Ishikawa (cell line): ENCODE data around the gene EEFSEC.

Source experiments
- CREB1 ChIP-seq: IDR thresholded peaks from 2 replicates; pipeline ENCODE4 v1.6.1; 2012; ENCODE audit warnings: low read depth
- EP300 ChIP-seq: IDR thresholded peaks from 2 replicates; pipeline ENCODE4 v1.6.1; 2012; ENCODE audit warnings: borderline replicate concordance
- FOXM1 ChIP-seq: IDR thresholded peaks from 2 replicates; pipeline ENCODE4 v1.6.1; 2012; ENCODE audit warnings: low read depth, borderline replicate concordance
- RAD21 ChIP-seq: IDR thresholded peaks from 2 replicates; pipeline ENCODE4 v1.6.1; 2012; ENCODE audit warnings: low read depth
- TAF1 ChIP-seq: IDR thresholded peaks from 2 replicates; pipeline ENCODE4 v1.6.1; 2012; ENCODE audit warnings: low read depth, mild to moderate bottlenecking
- TEAD4 ChIP-seq: IDR thresholded peaks from 2 replicates; pipeline ENCODE4 v1.6.1; 2012
- YY1 ChIP-seq: IDR thresholded peaks from 2 replicates; pipeline ENCODE4 v1.6.1; 2012; ENCODE audit warnings: low read depth
- TF ChIP-seq, protein P1 (sequence below): IDR thresholded peaks from 2 replicates; pipeline ENCODE4 v1.6.1; 2012; ENCODE audit warnings: low read depth, mild to moderate bottlenecking
- TF ChIP-seq, protein P2 (sequence below): IDR thresholded peaks from 2 replicates; pipeline ENCODE4 v1.6.1; 2012

DNA sequence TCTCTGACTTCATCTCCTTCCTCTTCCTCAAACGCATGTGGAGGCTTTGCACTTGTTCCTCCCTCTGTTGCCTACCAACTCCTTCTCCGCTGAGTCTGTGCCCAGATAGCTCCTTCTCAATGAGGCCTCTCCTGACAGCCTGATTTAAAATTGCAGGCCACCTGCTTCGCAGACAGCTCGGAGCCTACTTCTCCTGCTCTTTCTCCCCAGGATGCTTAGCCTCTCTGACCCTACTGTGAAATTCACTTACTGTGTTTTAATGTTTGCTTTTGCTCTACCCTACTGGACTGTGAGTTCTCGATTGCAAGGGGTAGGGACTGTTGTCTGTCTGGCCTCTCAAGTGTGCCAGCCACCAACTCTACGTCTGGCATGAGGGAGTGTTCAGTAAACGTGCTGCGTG is 83.4 kb downstream of the EEFSEC start:
- TF ChIP-seq FOXM1: no peak
- TF ChIP-seq, protein P1, sequence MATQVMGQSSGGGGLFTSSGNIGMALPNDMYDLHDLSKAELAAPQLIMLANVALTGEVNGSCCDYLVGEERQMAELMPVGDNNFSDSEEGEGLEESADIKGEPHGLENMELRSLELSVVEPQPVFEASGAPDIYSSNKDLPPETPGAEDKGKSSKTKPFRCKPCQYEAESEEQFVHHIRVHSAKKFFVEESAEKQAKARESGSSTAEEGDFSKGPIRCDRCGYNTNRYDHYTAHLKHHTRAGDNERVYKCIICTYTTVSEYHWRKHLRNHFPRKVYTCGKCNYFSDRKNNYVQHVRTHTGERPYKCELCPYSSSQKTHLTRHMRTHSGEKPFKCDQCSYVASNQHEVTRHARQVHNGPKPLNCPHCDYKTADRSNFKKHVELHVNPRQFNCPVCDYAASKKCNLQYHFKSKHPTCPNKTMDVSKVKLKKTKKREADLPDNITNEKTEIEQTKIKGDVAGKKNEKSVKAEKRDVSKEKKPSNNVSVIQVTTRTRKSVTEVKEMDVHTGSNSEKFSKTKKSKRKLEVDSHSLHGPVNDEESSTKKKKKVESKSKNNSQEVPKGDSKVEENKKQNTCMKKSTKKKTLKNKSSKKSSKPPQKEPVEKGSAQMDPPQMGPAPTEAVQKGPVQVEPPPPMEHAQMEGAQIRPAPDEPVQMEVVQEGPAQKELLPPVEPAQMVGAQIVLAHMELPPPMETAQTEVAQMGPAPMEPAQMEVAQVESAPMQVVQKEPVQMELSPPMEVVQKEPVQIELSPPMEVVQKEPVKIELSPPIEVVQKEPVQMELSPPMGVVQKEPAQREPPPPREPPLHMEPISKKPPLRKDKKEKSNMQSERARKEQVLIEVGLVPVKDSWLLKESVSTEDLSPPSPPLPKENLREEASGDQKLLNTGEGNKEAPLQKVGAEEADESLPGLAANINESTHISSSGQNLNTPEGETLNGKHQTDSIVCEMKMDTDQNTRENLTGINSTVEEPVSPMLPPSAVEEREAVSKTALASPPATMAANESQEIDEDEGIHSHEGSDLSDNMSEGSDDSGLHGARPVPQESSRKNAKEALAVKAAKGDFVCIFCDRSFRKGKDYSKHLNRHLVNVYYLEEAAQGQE: no peak
- no peak for TF ChIP-seq TAF1
- no peak for TF ChIP-seq EP300
- TF ChIP-seq TEAD4: no peak
- TF ChIP-seq, protein P2, sequence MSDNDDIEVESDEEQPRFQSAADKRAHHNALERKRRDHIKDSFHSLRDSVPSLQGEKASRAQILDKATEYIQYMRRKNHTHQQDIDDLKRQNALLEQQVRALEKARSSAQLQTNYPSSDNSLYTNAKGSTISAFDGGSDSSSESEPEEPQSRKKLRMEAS: no peak
- TF ChIP-seq CREB1: no peak
- no peak for TF ChIP-seq YY1
- TF ChIP-seq RAD21: no peak
